ENCODE data around the gene ARSB. TPM values are rescaled to one million over a fixed set of nuclear protein-coding genes. Genes with fewer than 3 reads are reported as not detected.
A peak's percentile ranks its signal among the peaks of the same experiment; 100 is the strongest.

ARSB gene
- total RNA-seq, 1 donor from 2014 or later = 23.5 TPM

- Mint-ChIP-seq H3K9me3 (ENCODE audit: unreplicated experiment) (peaks cover 2% of the 10 kb centered on the region), H3K27me3 (ENCODE audit: unreplicated experiment) (peaks cover 1% of the 10 kb centered on the region), H3K4me3 (ENCODE audit: unreplicated experiment) (no peak overlapping the region), H3K4me1 (ENCODE audit: low read depth, unreplicated experiment) (peaks cover 2% of the 10 kb centered on the region), H3K36me3 (ENCODE audit: unreplicated experiment) (no peaks in the 10 kb centered on the region), H3K27ac (ENCODE audit: unreplicated experiment) (no peak overlapping the region)
- no peak for DNase-seq
- TF ChIP-seq, protein P1, sequence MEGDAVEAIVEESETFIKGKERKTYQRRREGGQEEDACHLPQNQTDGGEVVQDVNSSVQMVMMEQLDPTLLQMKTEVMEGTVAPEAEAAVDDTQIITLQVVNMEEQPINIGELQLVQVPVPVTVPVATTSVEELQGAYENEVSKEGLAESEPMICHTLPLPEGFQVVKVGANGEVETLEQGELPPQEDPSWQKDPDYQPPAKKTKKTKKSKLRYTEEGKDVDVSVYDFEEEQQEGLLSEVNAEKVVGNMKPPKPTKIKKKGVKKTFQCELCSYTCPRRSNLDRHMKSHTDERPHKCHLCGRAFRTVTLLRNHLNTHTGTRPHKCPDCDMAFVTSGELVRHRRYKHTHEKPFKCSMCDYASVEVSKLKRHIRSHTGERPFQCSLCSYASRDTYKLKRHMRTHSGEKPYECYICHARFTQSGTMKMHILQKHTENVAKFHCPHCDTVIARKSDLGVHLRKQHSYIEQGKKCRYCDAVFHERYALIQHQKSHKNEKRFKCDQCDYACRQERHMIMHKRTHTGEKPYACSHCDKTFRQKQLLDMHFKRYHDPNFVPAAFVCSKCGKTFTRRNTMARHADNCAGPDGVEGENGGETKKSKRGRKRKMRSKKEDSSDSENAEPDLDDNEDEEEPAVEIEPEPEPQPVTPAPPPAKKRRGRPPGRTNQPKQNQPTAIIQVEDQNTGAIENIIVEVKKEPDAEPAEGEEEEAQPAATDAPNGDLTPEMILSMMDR (IDR thresholded peaks at IDR 0.05; ENCODE audit: partially characterized antibody, unreplicated experiment) = no peak
Measured at GRCh38 chr5:78888580-78889368, 96.3 kb downstream of the ARSB start.

DNA sequence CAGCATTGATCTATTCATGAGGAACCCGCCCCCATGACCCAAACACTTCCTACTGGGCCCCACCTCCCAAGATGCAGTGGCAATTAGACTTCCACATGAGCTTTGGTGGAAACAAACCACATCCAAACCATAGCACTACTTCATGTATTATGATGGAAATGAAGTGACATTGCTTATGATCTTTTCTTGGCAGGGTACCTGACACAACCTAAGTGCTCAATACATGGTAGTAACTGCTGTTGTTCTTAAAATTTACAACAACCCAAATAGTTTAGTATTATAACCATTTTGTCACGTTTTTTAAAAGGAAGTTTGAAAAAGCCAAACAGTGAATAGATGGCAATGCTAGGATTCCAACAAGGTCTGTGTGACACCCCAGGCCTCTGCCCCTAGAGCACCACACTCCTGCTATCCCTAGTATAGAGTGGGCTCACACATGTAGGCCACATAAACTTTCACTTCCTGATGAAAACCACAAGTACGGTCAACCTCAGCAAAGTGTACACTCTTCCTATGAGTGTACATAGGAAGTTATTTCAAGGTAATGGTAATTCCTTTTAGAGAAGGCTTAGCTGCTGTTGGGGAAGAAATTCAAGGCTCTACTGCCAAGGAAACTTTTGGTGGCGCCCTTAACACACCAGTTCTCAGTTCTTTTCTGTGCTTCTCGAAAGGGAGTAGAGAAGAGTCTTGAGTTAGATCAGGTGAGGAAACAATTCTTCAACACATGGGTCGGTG, 97.6 kb downstream of the ARSB start:
- TF ChIP-seq, protein P1 (IDR thresholded peaks at IDR 0.05; ENCODE audit: partially characterized antibody, unreplicated experiment) = no peak
- Mint-ChIP-seq H3K9me3 (ENCODE audit: unreplicated experiment) (peaks cover 2% of the 10 kb centered on the region), H3K27ac (ENCODE audit: unreplicated experiment) (no peak overlapping the region), H3K4me1 (ENCODE audit: low read depth, unreplicated experiment) (peaks cover 2% of the 10 kb centered on the region), H3K27me3 (ENCODE audit: unreplicated experiment) (peaks cover 1% of the 10 kb centered on the region), H3K4me3 (ENCODE audit: unreplicated experiment) (no peak overlapping the region), H3K36me3 (ENCODE audit: unreplicated experiment) (no peaks in the 10 kb centered on the region)
- DNase-seq = no peak

GRCh38 chr5:78886341-78887230, 98.5 kb downstream of the ARSB start:
- peaks cover 2% of the 10 kb centered on the region for H3K4me1 Mint-ChIP-seq (ENCODE audit: low read depth, unreplicated experiment)
- no peak overlapping the region for H3K4me3 Mint-ChIP-seq (ENCODE audit: unreplicated experiment)
- H3K27ac Mint-ChIP-seq (ENCODE audit: unreplicated experiment) = no peak overlapping the region
- H3K36me3 Mint-ChIP-seq (ENCODE audit: unreplicated experiment) = no peaks in the 10 kb centered on the region
- peaks cover 1% of the 10 kb centered on the region for H3K27me3 Mint-ChIP-seq (ENCODE audit: unreplicated experiment)
- TF ChIP-seq, protein P1 (IDR thresholded peaks at IDR 0.05; ENCODE audit: partially characterized antibody, unreplicated experiment) = peak; percentile 76
- peaks cover 2% of the 10 kb centered on the region for H3K9me3 Mint-ChIP-seq (ENCODE audit: unreplicated experiment)
- DNase-seq = no peak

GRCh38 chr5:78881884-78882283, 103.2 kb downstream of the ARSB start:
- no peak for DNase-seq
- TF ChIP-seq, protein P1 (IDR thresholded peaks at IDR 0.05; ENCODE audit: partially characterized antibody, unreplicated experiment) = no peak
- Mint-ChIP-seq H3K27me3 (ENCODE audit: unreplicated experiment) (no peaks in the 10 kb centered on the region), H3K9me3 (ENCODE audit: unreplicated experiment) (no peaks in the 10 kb centered on the region), H3K36me3 (ENCODE audit: unreplicated experiment) (no peaks in the 10 kb centered on the region), H3K4me1 (ENCODE audit: low read depth, unreplicated experiment) (no peaks in the 10 kb centered on the region), H3K4me3 (ENCODE audit: unreplicated experiment) (no peak overlapping the region), H3K27ac (ENCODE audit: unreplicated experiment) (no peak overlapping the region)
